Activated CD4-positive, alpha-beta T cell treated with anti-CD3 and anti-CD28 coated beads, Interleukin-2, amount 50 U/mL, for 1 hour (primary cell): ENCODE data around the gene MANBA.
A peak's percentile ranks its signal among the peaks of the same experiment; 100 is the strongest.
"Not testable (repeated sequence)": the region's sequence is repeated elsewhere in the genome, so short reads cannot be mapped to it uniquely, and the experiment has no call there.

Source experiments
- DNase-seq: peaks from one replicate; pipeline ENCODE4 v3.0.0-alpha.2; 2020

Gene MANBA

DNA sequence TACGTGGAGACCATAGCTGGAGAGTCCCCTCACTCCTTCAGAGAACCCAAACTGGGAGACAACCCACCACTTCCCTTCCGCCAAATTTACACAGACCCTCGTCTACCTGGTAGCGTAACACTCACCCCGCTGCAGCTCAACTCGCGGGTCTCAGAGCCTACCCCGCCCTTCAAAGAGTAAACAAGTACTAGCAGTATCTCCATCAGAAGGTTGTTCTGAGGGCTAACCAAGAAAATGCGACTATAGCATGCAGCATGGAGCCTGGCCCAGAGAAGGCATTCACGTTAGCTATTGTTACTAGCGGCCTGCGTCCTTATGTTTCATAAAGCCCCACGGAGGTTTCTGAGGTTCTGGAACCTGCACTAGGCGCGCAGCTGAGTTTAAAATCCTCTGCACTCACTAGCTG is 531 bp upstream of the MANBA start:
- peak; percentile 17 for DNase-seq

GRCh38 chr4:102759831-102760644 is 730 bp downstream of the MANBA start:
- DNase-seq: peak; percentile 8

DNA sequence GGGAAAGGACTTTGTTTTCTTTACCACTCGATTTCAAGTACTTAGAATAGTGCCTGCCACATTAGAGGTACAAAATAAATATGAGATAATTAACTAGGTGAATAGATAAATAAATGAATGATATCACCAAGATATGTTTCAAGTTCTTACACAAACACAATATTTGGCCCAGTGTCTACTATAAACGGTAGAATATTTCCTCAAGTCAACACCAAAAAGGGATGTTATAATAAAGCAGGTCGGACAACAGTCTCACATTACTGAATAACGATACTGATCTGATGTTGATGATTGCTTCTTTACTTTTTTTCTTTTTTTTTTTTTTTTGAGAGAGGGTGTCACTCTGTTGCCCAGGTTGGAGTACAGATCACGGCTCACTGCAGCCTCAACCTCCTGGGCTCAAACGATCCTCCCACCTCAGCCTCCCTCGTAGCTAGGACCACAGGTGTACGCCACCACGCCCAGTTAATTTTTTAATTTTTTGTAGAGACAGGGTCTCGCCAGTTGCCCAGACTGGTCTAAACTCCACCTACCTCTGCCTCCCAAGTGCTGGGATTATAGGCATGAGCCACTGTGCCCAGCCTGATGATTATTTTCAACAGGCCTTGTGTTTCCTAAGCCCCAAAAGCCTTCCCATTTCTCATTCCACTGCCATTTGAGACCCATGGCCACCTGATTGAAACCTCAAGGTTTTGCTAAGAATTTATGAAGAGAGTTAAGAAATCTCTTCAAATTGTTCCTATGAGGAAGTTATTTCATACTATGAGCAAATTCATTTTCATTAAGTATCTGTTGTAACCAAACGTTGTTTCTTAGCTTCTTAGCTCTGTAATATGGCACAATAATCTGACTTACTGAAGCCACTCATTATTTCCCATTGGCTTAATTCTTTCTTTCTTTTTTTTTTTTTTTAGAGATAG is 2.3 kb downstream of the MANBA start:
- no peak for DNase-seq

DNA sequence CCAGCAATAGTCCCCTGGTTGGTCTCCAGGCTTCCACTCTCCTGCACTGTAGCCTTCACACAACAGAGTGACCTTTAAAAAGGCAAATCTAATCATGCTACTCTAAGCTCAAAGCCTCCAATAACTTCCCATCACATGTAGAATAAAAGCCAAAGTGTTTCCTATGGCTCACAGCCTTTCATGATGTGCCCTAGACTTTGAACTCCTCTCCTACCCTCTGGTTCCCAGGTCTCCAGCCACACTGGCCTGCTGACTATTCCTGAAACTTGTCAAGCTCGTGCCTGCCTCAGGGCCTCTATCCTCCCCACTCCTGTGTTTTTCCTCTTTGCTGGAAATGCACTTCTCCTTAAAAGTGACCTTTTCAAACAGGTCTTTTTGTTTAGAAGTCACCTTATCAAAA is 3.1 kb downstream of the MANBA start:
- DNase-seq: no peak

GRCh38 chr4:102754044-102754443 is 6.7 kb downstream of the MANBA start:
- DNase-seq: no peak

DNA sequence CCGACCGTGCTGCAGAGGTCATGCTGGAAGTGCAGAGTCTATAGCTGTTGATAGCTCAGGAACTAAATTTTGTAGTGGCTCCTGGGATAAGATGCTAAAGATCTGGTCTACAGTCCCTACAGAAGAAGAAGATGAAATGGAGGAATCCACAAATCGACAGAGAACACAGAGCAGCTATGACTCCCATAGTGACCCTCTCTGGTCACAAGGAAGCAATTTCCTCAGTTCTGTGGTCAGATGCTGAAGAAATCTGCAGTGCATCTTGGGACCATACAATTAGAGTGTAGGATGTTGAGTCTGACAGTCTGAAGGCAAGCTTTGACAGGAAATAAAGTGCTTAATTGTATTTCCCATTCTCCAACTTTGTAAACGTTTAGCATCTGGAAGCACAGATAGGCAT is 8.8 kb downstream of the MANBA start:
- DNase-seq: no peak

GRCh38 chr4:102743352-102743751 is 17.4 kb downstream of the MANBA start:
- not testable (repeated sequence) for DNase-seq

DNA sequence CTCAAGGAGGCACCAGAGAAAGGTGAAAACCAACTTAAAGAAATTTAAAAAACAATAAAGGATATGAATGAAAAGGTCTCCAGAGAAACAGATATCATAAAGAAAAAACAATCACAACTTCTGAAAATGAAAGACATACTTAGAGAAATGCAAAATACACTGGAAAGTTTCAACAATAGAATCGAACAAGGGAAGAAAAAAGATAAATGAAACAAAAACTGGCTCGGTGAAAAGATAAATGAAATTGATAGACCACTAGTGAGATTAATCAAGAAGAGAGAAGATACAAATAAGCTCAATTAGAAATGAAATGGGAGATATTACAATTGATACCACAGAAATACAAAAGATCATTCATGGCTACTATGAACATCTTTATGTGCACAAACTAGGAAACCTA is 22.0 kb downstream of the MANBA start:
- DNase-seq: not testable (repeated sequence)

DNA sequence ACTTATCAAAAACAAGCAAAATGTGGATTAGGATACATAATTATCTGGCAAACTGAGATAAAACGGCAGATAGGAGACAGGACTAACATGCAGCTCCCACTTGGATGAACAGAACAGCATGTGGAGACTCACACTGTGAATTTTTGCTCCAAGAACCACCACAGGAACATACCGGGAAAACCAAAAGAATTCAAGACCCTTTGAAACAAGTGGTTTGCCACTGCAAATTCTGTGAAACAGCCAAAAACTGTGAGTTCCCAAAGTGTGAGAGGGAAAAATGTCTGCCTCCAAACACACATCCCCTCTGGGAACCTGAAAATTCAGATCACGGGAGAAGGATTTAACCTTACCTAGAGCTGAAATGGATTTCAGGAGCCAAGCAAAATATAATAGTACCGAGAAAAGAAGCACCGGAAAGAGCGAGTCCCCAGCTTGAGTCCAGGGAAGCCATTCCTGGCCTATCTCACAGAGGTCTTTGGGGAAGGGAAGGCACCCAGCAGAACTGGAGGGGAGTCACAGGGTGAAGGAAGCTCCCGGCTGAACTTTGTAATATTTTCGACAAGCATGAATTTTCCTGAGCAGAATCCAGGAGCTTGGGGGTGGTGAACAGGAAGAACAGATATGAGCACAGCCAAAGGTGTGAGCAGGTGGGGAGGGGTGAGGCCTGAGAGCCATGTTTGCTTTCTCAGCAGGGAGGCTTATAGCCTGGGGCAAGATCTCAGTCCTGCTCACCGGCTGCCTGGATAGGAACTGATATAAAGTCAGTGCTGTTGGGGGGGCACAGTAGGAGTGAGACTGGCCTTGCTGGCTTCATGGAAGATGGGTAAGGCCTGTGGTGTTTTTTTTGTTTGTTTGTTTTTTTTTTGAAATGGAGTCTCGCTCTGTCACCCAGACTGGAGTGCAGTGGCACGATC is 23.9 kb downstream of the MANBA start:
- no peak for DNase-seq

- no peak for DNase-seq
Observed at GRCh38 chr4:102735582-102735981, 25.2 kb downstream of the MANBA start.

DNA sequence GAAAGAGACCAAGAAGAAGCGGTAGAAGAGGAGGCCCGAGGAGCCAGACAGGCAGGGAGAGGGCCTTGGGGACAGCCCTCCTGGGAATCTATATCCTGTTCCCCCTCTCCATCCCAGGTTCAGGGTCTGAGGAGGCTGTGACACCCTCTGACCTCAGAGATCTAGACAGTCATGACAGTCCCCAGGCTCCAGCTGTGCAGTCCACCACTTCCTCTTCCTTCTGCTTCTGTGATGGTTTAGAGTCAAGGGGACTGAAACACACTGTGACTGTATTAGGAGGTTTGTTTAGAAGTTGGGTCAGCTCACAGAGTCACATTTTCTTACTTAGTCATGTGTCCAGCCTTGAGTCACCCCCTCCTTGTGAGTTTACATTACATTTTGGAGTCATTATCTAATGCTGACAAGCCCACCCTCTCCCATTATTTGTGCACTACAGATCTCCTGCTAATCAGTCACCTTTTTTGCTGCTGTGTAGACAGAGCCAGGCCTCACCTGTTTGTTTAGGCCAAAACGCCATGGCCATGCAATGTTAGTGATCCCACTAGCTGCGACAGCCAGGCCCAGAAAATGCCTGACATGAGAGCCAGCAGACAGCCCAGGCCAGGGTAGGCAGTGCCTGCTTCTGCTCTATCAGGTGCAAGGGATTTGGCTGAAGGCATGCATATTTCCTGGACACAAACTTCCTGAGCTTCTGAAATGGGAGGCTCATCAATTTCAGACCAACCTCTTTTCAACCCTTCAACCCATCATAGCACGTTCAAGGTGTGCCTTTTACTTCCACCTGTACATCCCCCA is 26.0 kb downstream of the MANBA start:
- no peak for DNase-seq

- no peak for DNase-seq
Observed at GRCh38 chr4:102734116-102734515, 26.7 kb downstream of the MANBA start.

DNA sequence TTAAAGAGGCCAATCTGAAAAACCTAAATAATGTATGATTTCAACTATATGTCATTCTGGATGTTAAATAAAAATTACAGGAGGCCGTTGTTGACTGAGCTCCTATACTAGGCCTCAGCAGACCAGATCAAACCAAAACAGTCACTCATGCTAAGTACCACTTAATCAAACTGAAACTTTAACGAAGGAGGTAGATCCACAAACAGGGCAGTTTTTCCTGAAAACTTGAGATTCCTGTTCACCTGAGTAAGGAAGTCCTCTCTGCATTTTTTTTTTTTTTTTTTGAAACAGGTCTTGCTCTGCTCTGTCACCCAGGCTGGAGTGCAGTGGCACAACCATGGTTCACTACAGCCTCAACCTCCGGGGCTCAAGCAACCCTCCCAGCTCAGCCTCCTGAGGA is 27.7 kb downstream of the MANBA start:
- no peak for DNase-seq

DNA sequence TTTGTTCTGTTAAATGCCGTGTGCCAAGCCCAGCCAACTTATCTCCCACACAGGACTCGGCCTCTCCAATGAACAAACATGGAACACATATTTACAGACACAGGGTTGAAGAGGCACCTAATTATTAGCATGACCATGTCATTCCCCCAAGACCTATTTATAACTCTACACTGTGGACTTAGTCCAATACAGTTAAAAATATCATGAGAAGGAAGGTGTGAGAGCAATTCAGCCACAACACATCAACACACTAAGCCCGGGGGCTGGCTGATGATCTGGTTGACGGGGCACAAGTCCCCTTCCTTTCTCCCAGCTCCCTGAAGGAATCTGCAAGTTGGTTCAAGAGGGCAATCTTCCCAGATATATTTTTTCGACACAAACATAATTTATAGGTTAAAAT is 28.1 kb downstream of the MANBA start:
- no peak for DNase-seq

DNA sequence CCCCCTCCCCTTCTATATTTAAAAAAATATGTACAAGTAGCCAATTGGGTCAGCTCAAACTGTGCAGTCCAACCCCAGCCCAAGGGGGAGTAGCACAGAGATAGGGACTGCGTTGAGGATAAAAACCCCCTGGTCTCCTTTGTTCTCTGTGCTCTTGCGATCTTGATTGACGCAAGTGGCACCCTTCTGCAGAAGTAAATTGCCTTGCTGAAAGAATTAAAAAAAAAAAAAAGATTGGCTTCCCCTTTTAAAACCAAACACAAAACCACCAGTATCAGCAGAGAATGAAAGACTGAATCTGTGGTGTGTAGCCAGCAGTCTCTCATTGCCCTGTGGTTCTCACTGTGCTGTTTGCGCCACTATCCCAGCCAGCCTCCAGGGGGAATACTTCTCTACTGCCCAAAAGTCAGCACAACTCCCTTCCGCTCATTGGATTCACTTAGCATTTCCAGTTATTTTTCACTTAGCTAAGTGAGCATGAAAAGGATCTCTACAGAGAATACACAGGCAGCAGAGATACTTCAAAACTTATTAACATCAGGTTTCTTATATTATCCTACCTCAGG is 29.7 kb downstream of the MANBA start:
- DNase-seq: no peak

- DNase-seq: not testable (repeated sequence)
Observed at GRCh38 chr4:102729486-102729885, 31.3 kb downstream of the MANBA start.

DNA sequence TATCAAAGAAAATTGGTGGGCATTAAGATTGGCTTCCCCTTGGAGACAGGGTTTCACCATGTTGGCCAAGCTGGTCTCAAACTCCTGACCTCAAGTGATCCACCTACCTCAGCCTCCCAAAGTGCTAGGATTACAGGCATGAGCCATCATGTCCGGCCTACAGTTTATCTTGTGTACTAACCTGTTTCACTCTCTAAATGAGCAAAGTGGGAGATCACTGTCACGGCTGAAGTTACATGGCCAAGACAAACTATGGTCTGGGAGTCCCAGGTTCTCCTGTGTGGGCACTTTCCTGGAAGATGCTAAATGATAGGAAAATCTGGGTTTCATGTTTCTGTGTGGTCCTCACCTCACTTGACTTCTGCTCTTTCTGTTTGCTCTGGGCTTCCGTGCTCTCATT is 33.8 kb downstream of the MANBA start:
- not testable (repeated sequence) for DNase-seq

DNA sequence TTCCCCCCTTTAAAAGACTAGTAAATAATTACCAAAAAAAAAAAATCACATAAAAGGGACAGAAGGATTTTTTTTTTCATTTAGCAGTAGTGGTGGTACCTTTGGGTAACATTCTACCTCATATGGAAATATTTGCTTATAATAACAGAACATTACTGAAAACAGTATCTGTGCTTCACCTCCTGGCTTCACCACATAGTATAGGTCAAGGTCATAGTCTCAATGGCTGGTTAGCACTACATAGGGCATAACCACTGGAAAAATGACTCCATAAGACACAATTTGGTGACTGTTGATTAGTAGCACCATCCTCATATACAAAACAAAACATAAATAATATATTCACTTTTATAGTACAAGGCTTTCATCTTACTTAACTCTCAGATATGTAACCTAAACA is 34.7 kb downstream of the MANBA start:
- DNase-seq: no peak

GRCh38 chr4:102725229-102725628 is 35.5 kb downstream of the MANBA start:
- no peak for DNase-seq

DNA sequence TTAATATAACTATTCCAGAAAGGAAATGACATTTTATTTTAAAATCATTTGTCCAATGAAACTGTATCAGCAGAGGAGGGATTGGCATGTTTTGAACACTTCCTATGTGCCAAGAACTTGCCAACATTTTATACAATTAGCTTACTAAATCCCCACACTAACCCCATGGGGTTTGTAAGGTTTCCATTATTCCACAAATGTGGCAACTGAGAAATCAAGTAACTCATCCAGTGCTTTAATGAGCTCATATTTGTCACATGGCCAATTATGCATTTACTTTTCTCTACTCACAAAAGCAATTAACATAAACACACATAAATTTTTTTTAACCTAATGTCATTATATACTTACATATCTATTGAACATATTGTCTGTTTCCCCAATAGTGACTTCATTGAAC is 37.3 kb downstream of the MANBA start:
- no peak for DNase-seq

DNA sequence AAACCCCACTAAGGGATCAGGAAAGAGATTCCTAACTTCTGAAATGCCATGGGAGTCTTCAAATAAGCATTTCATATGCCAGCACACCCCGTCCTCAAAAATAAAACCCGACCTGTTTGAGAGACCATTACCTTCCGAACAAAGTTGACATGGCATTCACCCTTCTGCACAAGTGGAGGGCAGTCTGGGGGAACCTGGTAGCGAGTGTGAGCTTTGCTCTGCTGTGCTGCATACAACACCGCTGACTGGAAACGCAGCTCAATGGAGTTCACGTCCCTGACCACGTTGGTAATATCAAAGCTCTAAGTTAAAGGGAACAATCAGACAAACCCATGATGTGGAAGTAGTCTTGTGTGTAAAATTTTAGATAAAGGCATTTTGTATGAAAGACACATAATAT is 38.0 kb downstream of the MANBA start:
- DNase-seq: no peak
